Fibroblast of upper back skin (primary cell): ENCODE data around the gene STXBP5L.
"Not testable (repeated sequence)": the region's sequence is repeated elsewhere in the genome, so short reads cannot be mapped to it uniquely, and the experiment has no call there.

ENCODE experiments used
- DNase-seq: peaks from one replicate; pipeline ENCODE4 v3.0.0-alpha.2; 2013

The STXBP5L gene

GRCh38 chr3:121064121-121064520 lies 156.1 kb downstream of the STXBP5L start:
- DNase-seq = no peak

DNA sequence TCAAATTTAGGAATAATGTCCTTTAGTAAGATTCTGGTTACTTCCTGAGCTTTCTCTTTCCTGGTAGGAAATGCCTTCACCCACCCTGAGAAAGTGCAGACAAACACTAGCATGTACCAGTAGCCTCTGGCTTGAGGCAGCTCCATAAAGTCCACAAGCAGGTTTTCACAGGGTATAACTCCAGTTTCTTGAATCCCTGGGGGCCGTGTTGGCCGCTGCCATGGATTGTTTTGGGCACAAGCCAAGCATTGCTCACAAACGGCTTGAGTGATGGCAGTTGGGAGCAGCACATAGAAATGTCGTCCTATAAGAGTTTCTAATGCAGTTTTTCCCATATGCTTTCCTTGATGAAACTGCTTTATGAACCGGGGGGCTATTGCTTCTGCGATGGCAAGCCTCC lies 164.1 kb downstream of the STXBP5L start:
- no peak for DNase-seq

DNA sequence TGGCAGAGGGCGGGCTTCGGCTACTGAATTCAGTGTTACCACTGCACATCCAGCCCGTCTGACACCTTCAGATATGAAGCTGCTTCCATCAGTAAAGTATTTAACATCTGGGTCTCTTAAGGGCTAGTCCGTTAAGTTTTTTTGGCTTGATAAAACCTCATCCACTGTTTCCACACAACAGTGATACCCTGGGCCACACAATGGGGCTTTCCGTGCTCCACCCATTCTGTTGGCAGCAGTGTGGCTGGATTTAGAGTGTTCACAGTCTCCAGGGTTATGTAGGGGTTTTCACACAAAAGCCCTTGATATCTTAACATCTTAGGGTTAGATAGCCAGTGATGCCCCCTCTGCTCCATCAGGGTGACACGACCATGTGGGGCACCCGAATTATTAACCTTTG lies 165.0 kb downstream of the STXBP5L start:
- no peak for DNase-seq

GRCh38 chr3:121075191-121075590 lies 167.2 kb downstream of the STXBP5L start:
- no peak for DNase-seq

DNA sequence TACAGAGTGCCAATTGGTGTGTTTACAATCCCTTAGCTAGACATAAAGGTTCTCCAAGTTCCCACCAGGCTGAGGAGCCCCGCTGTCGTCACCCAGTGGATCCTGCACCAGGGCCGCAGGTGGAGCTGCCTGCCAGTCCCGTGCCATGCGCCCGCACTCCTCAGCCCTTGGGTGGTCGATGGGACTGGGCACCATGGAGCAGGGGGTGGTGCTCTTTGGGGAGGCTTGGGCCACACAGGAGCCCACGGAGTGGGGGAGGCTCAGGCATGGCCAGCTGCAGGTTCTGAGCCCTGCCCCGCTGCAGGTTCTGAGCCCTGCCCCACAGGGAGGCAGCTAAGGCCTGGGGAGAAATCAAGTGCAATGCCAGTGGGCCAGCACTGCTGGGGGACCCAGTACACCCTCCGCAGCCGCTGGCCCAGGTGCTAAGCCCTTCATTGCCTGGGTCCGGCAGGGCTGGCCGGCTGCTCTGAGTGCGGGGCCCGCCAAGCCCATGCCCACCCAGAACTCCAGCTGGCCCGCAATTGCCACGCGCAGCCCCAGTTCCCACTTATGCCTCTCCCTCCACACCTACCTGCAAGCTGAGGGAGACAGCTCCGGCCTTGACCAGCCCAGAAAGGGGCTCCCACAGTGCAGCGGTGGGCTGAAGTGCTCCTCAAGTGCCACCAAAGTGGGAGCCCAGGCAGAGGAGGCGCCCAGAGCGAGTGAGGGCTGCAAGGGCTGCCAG lies 170.5 kb downstream of the STXBP5L start:
- DNase-seq = not testable (repeated sequence)

GRCh38 chr3:121096953-121097352 lies 188.9 kb downstream of the STXBP5L start:
- no peak for DNase-seq

- DNase-seq = not testable (repeated sequence)
These were observed 203.1 kb downstream of the STXBP5L start for GRCh38 chr3:121111086-121111485.

GRCh38 chr3:121111914-121112612 lies 204.1 kb downstream of the STXBP5L start:
- DNase-seq = no peak

GRCh38 chr3:121126033-121126706 lies 218.2 kb downstream of the STXBP5L start:
- no peak for DNase-seq

DNA sequence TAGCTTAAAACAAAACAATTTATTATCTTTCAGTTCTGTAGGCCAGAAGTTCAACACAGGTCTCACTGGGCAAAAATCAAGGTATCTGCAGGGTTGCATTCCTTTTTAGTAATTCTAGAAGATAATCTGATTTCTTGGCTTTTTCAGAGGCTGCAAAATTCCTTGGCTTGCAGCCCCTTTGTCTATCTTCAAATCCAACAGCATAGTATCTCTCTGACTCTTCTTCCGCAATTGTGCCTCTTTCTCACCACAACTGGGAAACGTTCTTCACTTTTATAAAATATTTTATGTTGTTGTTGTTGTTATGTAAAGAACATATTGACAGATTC lies 218.7 kb downstream of the STXBP5L start:
- no peak for DNase-seq

GRCh38 chr3:121152573-121152972 lies 244.6 kb downstream of the STXBP5L start:
- peak; percentile 0 for DNase-seq

- DNase-seq = no peak
These were observed 245.8 kb downstream of the STXBP5L start for GRCh38 chr3:121153851-121154250.

DNA sequence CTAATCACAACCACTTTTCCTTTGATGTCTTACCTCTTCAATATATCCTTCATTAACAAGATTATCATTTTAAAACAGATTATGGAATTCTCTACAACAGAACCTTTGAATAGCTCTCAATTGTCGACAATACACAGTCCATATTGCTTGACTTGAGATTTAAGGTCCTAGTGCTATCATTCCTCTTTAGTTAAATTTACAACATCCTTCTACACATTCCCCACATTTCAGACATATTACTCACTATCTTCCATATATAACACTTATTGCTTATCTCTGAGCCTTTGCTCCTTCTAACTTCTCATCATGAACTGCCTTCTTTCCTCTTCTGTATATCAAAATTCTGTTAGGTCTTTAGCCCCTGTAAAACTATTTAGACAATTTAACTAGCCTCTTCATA lies 247.0 kb downstream of the STXBP5L start:
- DNase-seq = peak; percentile 24

DNA sequence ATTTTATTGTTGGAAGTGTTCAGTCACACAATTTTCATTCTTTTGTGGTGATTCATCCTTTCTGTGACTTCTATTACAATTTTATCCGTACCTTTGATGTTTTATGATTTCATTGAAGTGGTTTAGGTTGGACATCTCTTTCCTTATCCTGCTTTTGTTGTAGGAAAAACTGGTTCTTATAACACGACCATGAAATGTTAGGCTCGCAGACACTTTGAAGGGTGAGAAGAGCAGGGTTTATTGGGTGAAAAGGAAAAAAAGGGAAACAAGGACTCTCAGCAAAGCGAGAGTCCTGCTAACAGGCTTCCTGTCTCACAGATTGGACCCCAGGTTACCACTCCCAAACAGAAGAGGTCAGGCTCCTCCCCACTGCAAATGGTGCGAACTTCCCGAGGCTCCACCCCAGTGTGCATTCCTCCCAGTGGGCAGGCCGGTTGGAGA lies 257.4 kb downstream of the STXBP5L start:
- no peak for DNase-seq

DNA sequence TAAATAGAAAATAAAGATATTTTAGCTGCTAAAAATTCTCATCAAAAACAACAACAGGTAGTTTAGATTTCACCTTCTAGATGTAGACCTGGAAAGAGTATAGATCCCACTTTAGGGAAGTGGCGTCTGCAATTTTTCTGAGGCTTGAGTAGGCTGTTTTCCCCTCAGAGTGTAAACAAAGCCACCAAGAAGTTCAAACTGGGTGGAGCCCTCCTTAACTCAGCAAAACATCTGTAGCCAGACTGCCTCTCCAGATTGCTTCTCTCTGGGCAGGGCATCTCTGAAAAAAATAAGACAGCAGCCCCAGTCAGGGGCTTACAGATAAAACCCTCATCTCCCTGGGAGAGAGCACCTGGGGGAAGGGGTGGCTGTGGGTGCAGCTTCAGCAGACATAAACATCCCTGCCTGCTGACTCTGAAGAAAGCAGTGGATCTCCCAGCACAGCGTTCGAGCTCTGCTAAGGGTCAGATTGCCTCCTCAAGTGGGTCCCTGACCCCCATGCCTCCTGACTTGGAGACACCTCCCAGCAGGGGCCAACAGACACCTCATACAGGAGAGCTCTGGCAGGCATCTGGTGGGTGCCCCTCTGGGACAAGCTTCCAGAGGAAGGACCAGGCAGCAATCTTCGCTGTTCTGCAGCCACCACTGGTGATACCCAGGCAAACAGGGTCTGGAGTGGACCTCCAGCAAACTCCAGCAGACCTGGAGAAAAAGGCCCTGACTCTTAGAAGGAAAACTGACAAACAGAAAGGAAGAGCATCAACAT lies 259.6 kb downstream of the STXBP5L start:
- DNase-seq = no peak

GRCh38 chr3:121175083-121175482 lies 267.1 kb downstream of the STXBP5L start:
- DNase-seq = no peak

GRCh38 chr3:121190626-121191025 lies 282.6 kb downstream of the STXBP5L start:
- DNase-seq = not testable (repeated sequence)

- no peak for DNase-seq
These were observed 294.6 kb downstream of the STXBP5L start for GRCh38 chr3:121202573-121202972.

- DNase-seq = no peak
These were observed 315.1 kb downstream of the STXBP5L start for GRCh38 chr3:121223116-121223515.

DNA sequence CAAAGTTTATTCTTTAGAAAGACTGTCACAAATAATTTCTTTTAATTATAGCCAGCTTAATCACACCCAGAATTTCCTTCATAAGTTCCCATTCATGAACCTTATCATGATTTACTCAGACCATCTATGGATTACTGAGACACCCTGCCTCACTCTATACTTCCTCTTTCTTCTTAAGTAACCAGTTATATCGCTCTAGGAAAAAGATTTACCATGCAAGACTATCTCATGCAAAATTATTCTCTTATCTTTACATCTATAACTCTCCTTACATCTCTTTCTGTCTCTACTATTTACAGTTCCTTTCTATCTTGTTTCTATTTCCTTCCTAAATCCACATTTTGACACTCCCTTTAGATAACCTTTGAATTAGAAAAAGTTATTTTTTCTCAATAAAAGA lies 321.0 kb downstream of the STXBP5L start:
- no peak for DNase-seq

GRCh38 chr3:121230194-121230593 lies 322.2 kb downstream of the STXBP5L start:
- DNase-seq = not testable (repeated sequence)

- no peak for DNase-seq
These were observed 323.9 kb downstream of the STXBP5L start for GRCh38 chr3:121231872-121232271.
